Keratinocyte (primary cell): Measurements from ENCODE around the gene NLGN1. TPM values are rescaled to one million over a fixed set of nuclear protein-coding genes. Genes with fewer than 3 reads are reported as not detected.

ENCODE experiments used
- DNase-seq: peaks from one replicate; pipeline ENCODE4 v3.0.0-alpha.2; 2011; ENCODE audit warnings: low read depth, missing footprints, low spot score
- FAIRE-seq: peaks from 2 replicates; lab custom pipeline; 2011; peaks lifted over from hg19 to GRCh38; lab: Jason Lieb, UNC
- H2AFZ ChIP-seq: 2 replicates; pipeline ENCODE4 v1.6.0; 2012; ENCODE audit warnings: low read length, control low read depth, inconsistent platforms; ENCODE audit not compliant: control insufficient read depth
- H3K27ac ChIP-seq: 2 replicates; pipeline ENCODE4 v1.5.1; 2011; ENCODE audit warnings: low read length; ENCODE audit not compliant: control insufficient read depth, insufficient read depth
- H3K27me3 ChIP-seq: 3 replicates; pipeline ENCODE4 v1.6.0; 2011; ENCODE audit warnings: low read length; ENCODE audit not compliant: control insufficient read depth, insufficient read depth; ENCODE audit errors: extremely low read depth
- H3K36me3 ChIP-seq, 2 experiments: 2 replicates in 1 of 2; 3 replicates in 1 of 2; pipeline ENCODE4 v1.5.1; 2011; ENCODE audit warnings: low read length in 2 of 2, mild to moderate bottlenecking in 1 of 2; ENCODE audit not compliant: control insufficient read depth in 2 of 2, insufficient read depth in 2 of 2; ENCODE audit errors: extremely low read depth in 1 of 2
- H3K4me1 ChIP-seq: 3 replicates; pipeline ENCODE4 v1.5.1; 2011; ENCODE audit warnings: low read length; ENCODE audit not compliant: control insufficient read depth, insufficient read depth; ENCODE audit errors: extremely low read depth
- H3K4me2 ChIP-seq: 3 replicates; pipeline ENCODE4 v1.6.0; 2011; ENCODE audit warnings: low read depth, low read length; ENCODE audit not compliant: control insufficient read depth, insufficient read depth; ENCODE audit errors: extremely low read depth
- H3K4me3 ChIP-seq, 3 experiments: fragments of 200-600 bp in 1 of 3; sonication (generic) in 1 of 3; 2 replicates in 2 of 3; 3 replicates in 1 of 3; pipeline ENCODE4 v1.5.1; 2011 to 2016; ENCODE audit warnings: low read length in 3 of 3, mild to moderate bottlenecking in 3 of 3, control low read depth in 2 of 3, inconsistent platforms in 1 of 3, low read depth in 1 of 3, mixed read lengths in 1 of 3, mixed run types in 1 of 3, moderate library complexity in 1 of 3; ENCODE audit not compliant: control insufficient read depth in 2 of 3, insufficient read depth in 2 of 3; ENCODE audit errors: extremely low read depth in 1 of 3
- H3K79me2 ChIP-seq: 2 replicates; pipeline ENCODE4 v1.6.0; 2012; ENCODE audit warnings: low read length; ENCODE audit not compliant: control insufficient read depth, insufficient read depth
- H3K9ac ChIP-seq: 3 replicates; pipeline ENCODE4 v1.6.0; 2011; ENCODE audit warnings: low read length; ENCODE audit not compliant: control insufficient read depth, insufficient read depth; ENCODE audit errors: extremely low read depth
- H3K9me1 ChIP-seq: 3 replicates; pipeline ENCODE4 v1.6.0; 2011; ENCODE audit warnings: low read length; ENCODE audit not compliant: control insufficient read depth, insufficient read depth; ENCODE audit errors: extremely low read depth
- H3K9me3 ChIP-seq: 2 replicates; pipeline ENCODE4 v1.5.1; 2012; ENCODE audit warnings: low read depth, low read length; ENCODE audit not compliant: control insufficient read depth
- H4K20me1 ChIP-seq: 3 replicates; pipeline ENCODE4 v1.6.0; 2011; ENCODE audit warnings: low read length; ENCODE audit not compliant: control insufficient read depth, insufficient read depth; ENCODE audit errors: extremely low read depth
- EZH2 ChIP-seq: IDR thresholded peaks from one replicate; pipeline ENCODE4 v1.6.1; 2012; ENCODE audit warnings: inconsistent platforms, mild to moderate bottlenecking, low read length, moderate library complexity
- dilution Hi-C: fragments of 300-500 bp; cut with MboI; formaldehyde crosslinking; loops from one replicate; pipeline ENCODE4 v1.7.0; 2020; ENCODE audit warnings: low sequenced_read_pairs; ENCODE audit not compliant: extremely low pct_ligation_motif_present
- polyA plus RNA-seq, 5 experiments: library from polyadenylated mRNA; depleted of rRNA in 3 of 5; stranded (reverse) in 3 of 5; stranded (forward) in 1 of 5; unstranded in 1 of 5; fragments of >200 nt; gene quantifications; 1 replicate in 1 of 5; 2 replicates in 3 of 5; 3 replicates in 1 of 5; pipeline versions ENCODE4 v1.2.1 to v1.2.3, GENCODE V29; 2011 to 2012; ENCODE audit warnings: missing spikeins in 2 of 5, low read depth in 1 of 5, low replicate concordance in 1 of 5
- TF ChIP-seq, protein P1 (sequence below), 3 experiments: IDR thresholded peaks in 1 of 3; conservative IDR thresholded peaks in 1 of 3; optimal IDR thresholded peaks in 1 of 3; 2 replicates in 2 of 3; 3 replicates in 1 of 3; pipeline versions ENCODE3 to v1.5.1; 2011; ENCODE audit warnings: low read length in 3 of 3, mild to moderate bottlenecking in 3 of 3, moderate library complexity in 2 of 3, control low read depth in 1 of 3, inconsistent platforms in 1 of 3; ENCODE audit not compliant: insufficient read depth in 2 of 3; ENCODE audit errors: extremely low read depth in 1 of 3

Gene NLGN1
- polyA plus RNA-seq, 1 donor (not counting 4 experiments of a cell fraction or from before 2014, with no cell fraction given) = not detected

DNA sequence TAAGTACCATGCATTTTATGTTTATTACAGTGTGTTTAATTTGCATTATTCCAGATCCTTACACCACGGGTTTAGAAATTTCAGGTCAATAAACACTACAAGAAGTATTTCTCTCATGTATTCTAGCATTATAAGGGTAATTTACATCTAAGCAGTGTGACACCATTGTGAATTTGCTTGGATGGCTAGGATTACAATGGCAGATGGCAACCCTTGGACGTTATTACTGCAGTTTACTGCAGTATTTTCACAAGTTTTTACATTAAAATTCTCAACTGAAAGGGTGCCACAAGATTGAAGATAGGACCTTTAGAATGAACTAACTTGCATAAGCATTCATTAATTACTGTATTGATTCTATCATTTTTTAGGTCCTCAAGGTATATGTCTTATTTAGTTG, 538.8 kb downstream of the NLGN1 start:
- Histone ChIP-seq H3K9me3 (no peaks in the 10 kb centered on the region), H3K27me3 (no peaks in the 10 kb centered on the region), H3K36me3 (no peaks in the 10 kb centered on the region), H3K9me1 (no peaks in the 10 kb centered on the region), H3K79me2 (no peaks in the 10 kb centered on the region), H2AFZ (no peak overlapping the region), H3K4me2 (no peak overlapping the region), H4K20me1 (no peaks in the 10 kb centered on the region), H3K4me3 (no peak overlapping the region), H3K27ac (no peak overlapping the region), H3K4me1 (no peaks in the 10 kb centered on the region), H3K9ac (no peak overlapping the region)
- FAIRE-seq (no peak), DNase-seq (no peak)
- dilution Hi-C loops = no loop called here
- TF ChIP-seq, protein P1, sequence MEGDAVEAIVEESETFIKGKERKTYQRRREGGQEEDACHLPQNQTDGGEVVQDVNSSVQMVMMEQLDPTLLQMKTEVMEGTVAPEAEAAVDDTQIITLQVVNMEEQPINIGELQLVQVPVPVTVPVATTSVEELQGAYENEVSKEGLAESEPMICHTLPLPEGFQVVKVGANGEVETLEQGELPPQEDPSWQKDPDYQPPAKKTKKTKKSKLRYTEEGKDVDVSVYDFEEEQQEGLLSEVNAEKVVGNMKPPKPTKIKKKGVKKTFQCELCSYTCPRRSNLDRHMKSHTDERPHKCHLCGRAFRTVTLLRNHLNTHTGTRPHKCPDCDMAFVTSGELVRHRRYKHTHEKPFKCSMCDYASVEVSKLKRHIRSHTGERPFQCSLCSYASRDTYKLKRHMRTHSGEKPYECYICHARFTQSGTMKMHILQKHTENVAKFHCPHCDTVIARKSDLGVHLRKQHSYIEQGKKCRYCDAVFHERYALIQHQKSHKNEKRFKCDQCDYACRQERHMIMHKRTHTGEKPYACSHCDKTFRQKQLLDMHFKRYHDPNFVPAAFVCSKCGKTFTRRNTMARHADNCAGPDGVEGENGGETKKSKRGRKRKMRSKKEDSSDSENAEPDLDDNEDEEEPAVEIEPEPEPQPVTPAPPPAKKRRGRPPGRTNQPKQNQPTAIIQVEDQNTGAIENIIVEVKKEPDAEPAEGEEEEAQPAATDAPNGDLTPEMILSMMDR (optimal IDR thresholded peaks at IDR 0.05 in 1 of 3, IDR thresholded peaks at IDR 0.05 in 1 of 3, conservative IDR thresholded peaks at IDR 0.05 in 1 of 3; ENCODE audit: extremely low read depth in 1 of 3, insufficient read depth in 2 of 3, low read length in 3 of 3) = no peak
- no peak for TF ChIP-seq EZH2

DNA sequence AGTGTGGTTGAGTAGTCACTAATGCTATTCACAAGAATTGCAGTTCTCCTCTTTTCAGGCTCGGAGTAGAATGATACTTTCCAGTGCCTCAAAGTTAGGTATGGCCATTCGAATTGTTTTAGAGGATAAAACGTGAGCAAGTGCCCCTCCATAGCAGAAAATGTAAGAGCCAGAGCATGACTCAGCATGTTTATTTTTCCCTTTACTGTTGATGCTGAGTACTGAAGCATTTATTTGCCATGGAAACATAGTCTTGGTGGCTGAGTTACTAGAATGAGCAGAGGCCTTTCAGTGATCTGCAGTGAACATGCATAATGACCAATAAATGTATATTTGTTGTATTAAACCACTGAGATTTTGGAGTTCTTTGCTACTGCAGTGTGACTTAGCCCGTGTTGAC, 540.6 kb downstream of the NLGN1 start:
- DNase-seq = no peak
- Histone ChIP-seq H3K9me1 (no peaks in the 10 kb centered on the region), H3K9ac (no peak overlapping the region), H3K4me2 (no peak overlapping the region), H3K36me3 (no peaks in the 10 kb centered on the region), H2AFZ (no peak overlapping the region), H3K79me2 (no peaks in the 10 kb centered on the region), H3K9me3 (no peaks in the 10 kb centered on the region), H3K27ac (no peak overlapping the region), H3K4me3 (no peak overlapping the region), H4K20me1 (no peaks in the 10 kb centered on the region), H3K27me3 (no peaks in the 10 kb centered on the region), H3K4me1 (no peaks in the 10 kb centered on the region)
- TF ChIP-seq EZH2 = no peak
- TF ChIP-seq, protein P1 (optimal IDR thresholded peaks at IDR 0.05 in 1 of 3, IDR thresholded peaks at IDR 0.05 in 1 of 3, conservative IDR thresholded peaks at IDR 0.05 in 1 of 3; ENCODE audit: extremely low read depth in 1 of 3, insufficient read depth in 2 of 3, low read length in 3 of 3) = no peak
- dilution Hi-C loops = no loop called here
- FAIRE-seq = no peak
